Muscle layer of duodenum (tissue), 2 donors: ENCODE data around the gene AK8.
"Not testable (repeated sequence)": the region's sequence is repeated elsewhere in the genome, so short reads cannot be mapped to it uniquely, and the experiment has no call there.

Source experiments
- H3K27ac ChIP-seq: one replicate; pipeline ENCODE4 v1.7.0; 2013; ENCODE audit warnings: mild to moderate bottlenecking, low read length
- H3K27me3 ChIP-seq: one replicate; pipeline ENCODE4 v1.7.0; 2013; ENCODE audit warnings: low read depth, mild to moderate bottlenecking, control low read depth, low read length
- H3K36me3 ChIP-seq, 2 donors: one replicate each; pipeline ENCODE4 v1.7.0; 2013; ENCODE audit warnings: low read length in 2 of 2, control low read depth in 1 of 2, mild to moderate bottlenecking in 1 of 2; ENCODE audit not compliant: insufficient read depth in 2 of 2, control insufficient read depth in 1 of 2
- H3K4me1 ChIP-seq, 2 donors: one replicate each; pipeline ENCODE4 v1.7.0; 2013; ENCODE audit warnings: low read length in 2 of 2, mild to moderate bottlenecking in 2 of 2, control low read depth in 1 of 2, moderate library complexity in 1 of 2; ENCODE audit not compliant: insufficient read depth in 2 of 2, control insufficient read depth in 1 of 2
- H3K4me3 ChIP-seq, 2 donors: one replicate each; pipeline ENCODE4 v1.7.0; 2013; ENCODE audit warnings: low read length in 2 of 2, low read depth in 1 of 2, mild to moderate bottlenecking in 1 of 2
- H3K9me3 ChIP-seq, 2 donors: one replicate each; pipeline ENCODE4 v1.7.0; 2013; ENCODE audit warnings: low read length in 2 of 2, control low read depth in 1 of 2, mild to moderate bottlenecking in 1 of 2; ENCODE audit not compliant: control insufficient read depth in 1 of 2
- donor health status: healthy.

AK8 gene

GRCh38 chr9:132729235-132729890 is 148.7 kb downstream of the AK8 start:
- Histone ChIP-seq H3K27ac (no peak overlapping the region), H3K36me3 (no peaks in the 10 kb centered on the region), H3K4me1 (no peaks in the 10 kb centered on the region), H3K4me3 (no peak overlapping the region), H3K27me3 (no peaks in the 10 kb centered on the region), H3K9me3 (no peaks in the 10 kb centered on the region)

GRCh38 chr9:132728497-132728896 is 149.6 kb downstream of the AK8 start:
- Histone ChIP-seq H3K27me3 (no peaks in the 10 kb centered on the region), H3K4me1 (no peaks in the 10 kb centered on the region), H3K36me3 (no peaks in the 10 kb centered on the region), H3K4me3 (no peak overlapping the region), H3K9me3 (no peaks in the 10 kb centered on the region), H3K27ac (no peak overlapping the region)

DNA sequence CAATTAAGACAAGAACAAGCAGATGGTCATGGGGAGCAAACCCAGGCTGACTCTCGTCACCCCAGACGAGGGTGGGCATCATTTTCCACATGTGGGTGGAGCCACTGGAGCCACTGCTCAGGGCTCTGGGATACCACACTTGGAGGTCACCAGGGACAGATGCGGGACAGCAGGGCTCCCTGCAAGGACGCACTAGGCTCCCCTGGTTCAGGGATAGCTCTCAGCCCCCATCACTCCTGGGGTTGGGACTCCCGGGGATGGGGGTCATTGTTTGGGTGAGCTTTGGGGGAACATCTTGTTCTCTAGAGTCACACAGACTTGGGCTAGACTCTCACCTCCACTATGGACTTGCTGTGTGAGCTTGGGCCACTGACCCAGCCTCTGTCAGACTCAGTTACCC is 150.0 kb downstream of the AK8 start:
- Histone ChIP-seq H3K4me1 (no peaks in the 10 kb centered on the region), H3K36me3 (no peaks in the 10 kb centered on the region), H3K27me3 (no peaks in the 10 kb centered on the region), H3K4me3 (no peak overlapping the region), H3K27ac (no peak overlapping the region), H3K9me3 (no peaks in the 10 kb centered on the region)

GRCh38 chr9:132726576-132727130 is 151.4 kb downstream of the AK8 start:
- Histone ChIP-seq H3K4me1 (no peaks in the 10 kb centered on the region), H3K9me3 (no peaks in the 10 kb centered on the region), H3K36me3 (no peaks in the 10 kb centered on the region)

GRCh38 chr9:132725306-132725705 is 152.8 kb downstream of the AK8 start:
- Histone ChIP-seq H3K4me1 (no peaks in the 10 kb centered on the region), H3K27ac (no peak overlapping the region), H3K9me3 (no peaks in the 10 kb centered on the region), H3K27me3 (no peaks in the 10 kb centered on the region), H3K36me3 (no peaks in the 10 kb centered on the region), H3K4me3 (no peak overlapping the region)

More at GRCh38 chr9:132726576-132727130, 151.4 kb downstream of the AK8 start:
- Histone ChIP-seq H3K4me3 (no peak overlapping the region), H3K27ac (no peak overlapping the region), H3K27me3 (no peaks in the 10 kb centered on the region)

DNA sequence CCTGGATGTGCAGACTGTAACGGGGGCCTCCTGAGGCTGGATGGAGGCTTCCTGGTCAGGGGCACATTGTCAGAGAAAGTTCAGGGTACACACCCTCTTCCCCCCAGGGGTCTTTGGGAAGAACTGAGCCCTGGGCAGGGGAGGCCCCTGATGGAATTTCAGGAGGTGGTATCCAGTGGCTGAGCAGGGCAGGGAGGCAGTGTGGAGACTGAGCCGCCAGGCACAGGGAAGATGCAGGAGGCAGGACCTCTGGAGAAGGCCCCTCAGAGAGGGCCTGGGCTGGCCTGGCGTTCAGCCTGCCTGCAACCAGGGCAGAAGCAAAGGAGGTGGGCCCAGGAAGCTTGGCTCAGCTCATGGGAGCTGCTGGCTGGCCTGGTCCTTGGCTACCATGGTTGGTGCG is 154.3 kb downstream of the AK8 start:
- no peaks in the 10 kb centered on the region for H3K9me3 ChIP-seq
- H3K27ac ChIP-seq, result no peak overlapping the region
- no peaks in the 10 kb centered on the region for H3K4me1 ChIP-seq
- H3K4me3 ChIP-seq, result no peak overlapping the region
- H3K27me3 ChIP-seq, result no peaks in the 10 kb centered on the region
- H3K36me3 ChIP-seq, result no peaks in the 10 kb centered on the region

- Histone ChIP-seq H3K36me3 (no peaks in the 10 kb centered on the region), H3K9me3 (no peaks in the 10 kb centered on the region), H3K27ac (no peak overlapping the region), H3K4me3 (no peak overlapping the region), H3K27me3 (no peaks in the 10 kb centered on the region), H3K4me1 (no peaks in the 10 kb centered on the region)
Measured at GRCh38 chr9:132722564-132723065, 155.5 kb downstream of the AK8 start.

DNA sequence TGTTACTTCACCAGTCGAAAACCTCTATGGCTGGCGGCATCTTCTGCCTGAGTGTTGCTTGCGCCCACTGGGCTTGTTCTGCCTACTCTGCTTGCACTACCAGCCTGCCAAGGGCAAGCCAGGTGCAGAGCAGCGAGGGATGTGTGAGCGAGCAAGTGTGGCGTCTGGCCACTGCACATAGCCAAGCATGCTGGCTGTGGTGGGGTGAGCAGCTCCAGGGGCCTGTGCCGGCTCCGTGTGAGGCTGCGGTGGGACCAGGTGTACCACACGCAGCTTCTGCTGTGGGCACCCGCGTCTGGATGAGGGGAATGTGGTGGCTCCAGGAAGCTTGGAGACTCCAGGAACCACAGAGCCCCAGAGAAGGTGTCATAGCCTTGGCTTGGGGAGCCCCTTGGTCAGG is 156.4 kb downstream of the AK8 start:
- no peaks in the 10 kb centered on the region for H3K36me3 ChIP-seq
- H3K9me3 ChIP-seq, result no peaks in the 10 kb centered on the region
- H3K4me1 ChIP-seq, result no peaks in the 10 kb centered on the region
- no peak overlapping the region for H3K4me3 ChIP-seq
- no peak overlapping the region for H3K27ac ChIP-seq
- peaks cover 6% of the 10 kb centered on the region for H3K27me3 ChIP-seq

DNA sequence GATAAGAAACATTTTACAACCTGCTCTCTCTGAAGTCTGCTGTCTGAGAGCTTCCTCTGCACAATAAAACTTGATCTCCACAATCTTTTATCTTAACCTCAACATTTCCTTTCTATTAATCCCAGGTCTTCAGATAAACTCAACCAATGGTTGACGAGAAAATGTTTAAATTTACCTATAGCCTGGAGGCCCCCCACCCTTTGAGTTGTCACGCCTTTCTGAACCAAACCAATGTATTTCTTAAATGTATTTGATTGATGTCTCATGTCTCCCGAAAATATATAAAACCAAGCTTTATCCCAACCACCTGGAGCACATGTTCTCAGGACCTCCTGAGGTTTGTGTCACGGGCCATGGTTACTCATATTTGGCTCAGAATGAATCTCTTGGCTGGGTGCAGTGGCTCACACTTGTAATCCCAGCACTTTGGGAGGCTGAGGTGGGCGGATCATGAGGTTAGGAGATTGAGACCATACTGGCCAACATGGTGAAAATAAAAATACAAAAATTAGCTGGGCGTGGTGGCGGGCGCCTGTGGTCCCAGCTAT is 159.6 kb downstream of the AK8 start:
- not testable (repeated sequence) for H3K27me3 ChIP-seq, H3K36me3 ChIP-seq, H3K4me3 ChIP-seq, H3K27ac ChIP-seq, H3K9me3 ChIP-seq, H3K4me1 ChIP-seq

GRCh38 chr9:132717326-132717945 is 160.6 kb downstream of the AK8 start:
- no peak overlapping the region for H3K4me3 ChIP-seq
- H3K9me3 ChIP-seq, result no peaks in the 10 kb centered on the region
- no peaks in the 10 kb centered on the region for H3K4me1 ChIP-seq
- H3K27ac ChIP-seq, result no peak overlapping the region
- peaks cover 6% of the 10 kb centered on the region for H3K27me3 ChIP-seq
- H3K36me3 ChIP-seq, result no peaks in the 10 kb centered on the region

DNA sequence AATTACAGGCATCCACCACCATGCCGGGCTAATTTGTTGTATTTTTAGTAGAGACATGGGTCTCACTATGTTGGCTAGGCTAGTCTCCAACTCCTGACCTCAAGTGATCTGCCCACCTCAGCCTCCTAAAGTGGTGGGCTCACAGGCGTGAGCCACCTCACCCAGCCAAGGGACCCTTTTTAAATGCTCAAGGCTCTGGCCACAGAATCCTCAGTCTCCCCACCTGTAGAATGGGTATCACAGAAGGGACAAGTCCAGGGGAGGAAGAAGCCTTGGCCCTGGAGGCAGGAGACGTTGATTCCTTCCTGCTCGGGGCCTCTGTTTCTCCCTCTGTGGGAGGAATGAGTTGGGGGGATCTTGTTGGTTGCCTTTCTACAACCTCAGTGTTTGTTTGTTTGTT is 162.1 kb downstream of the AK8 start:
- Histone ChIP-seq H3K4me1 (no peaks in the 10 kb centered on the region), H3K4me3 (no peak overlapping the region)

More for the DNA sequence above, 162.1 kb downstream of the AK8 start:
- H3K36me3 ChIP-seq, result no peaks in the 10 kb centered on the region
- H3K27ac ChIP-seq, result no peak overlapping the region
- no peaks in the 10 kb centered on the region for H3K9me3 ChIP-seq
- H3K27me3 ChIP-seq, result peaks cover 6% of the 10 kb centered on the region
